GM21528 (cell line): Measurements from ENCODE around the gene PARD3B.

Source experiments
- ATAC-seq: cut with Tn5 transposase; IDR thresholded peaks from one replicate; pipeline ENCODE4 v1.9.1; 2021; ENCODE audit warnings: mild to moderate bottlenecking, moderate library complexity; ENCODE audit not compliant: unreplicated experiment, low FRiP score

The PARD3B gene

GRCh38 chr2:205032093-205032551, 486.8 kb downstream of the PARD3B start:
- no peak for ATAC-seq

GRCh38 chr2:205033431-205033830, 488.2 kb downstream of the PARD3B start:
- no peak for ATAC-seq

GRCh38 chr2:205034034-205034433, 488.8 kb downstream of the PARD3B start:
- ATAC-seq: no peak

GRCh38 chr2:205040323-205040722, 495.0 kb downstream of the PARD3B start:
- ATAC-seq: no peak

GRCh38 chr2:205041472-205042130, 496.3 kb downstream of the PARD3B start:
- ATAC-seq: no peak

GRCh38 chr2:205043285-205043684, 498.0 kb downstream of the PARD3B start:
- no peak for ATAC-seq

- no peak for ATAC-seq
Measured at GRCh38 chr2:205045706-205046105, 500.4 kb downstream of the PARD3B start.

- no peak for ATAC-seq
Measured at GRCh38 chr2:205047273-205047839, 502.1 kb downstream of the PARD3B start.

- no peak for ATAC-seq
Measured at GRCh38 chr2:205051417-205051816, 506.1 kb downstream of the PARD3B start.

- no peak for ATAC-seq
Measured at GRCh38 chr2:205052781-205053180, 507.5 kb downstream of the PARD3B start.

GRCh38 chr2:205053827-205054410, 508.6 kb downstream of the PARD3B start:
- ATAC-seq: no peak

- ATAC-seq: no peak
Measured at GRCh38 chr2:205054789-205055188, 509.5 kb downstream of the PARD3B start.

- no peak for ATAC-seq
Measured at GRCh38 chr2:205055251-205055650, 510.0 kb downstream of the PARD3B start.

- no peak for ATAC-seq
Measured at GRCh38 chr2:205056151-205056561, 510.9 kb downstream of the PARD3B start.

- ATAC-seq: no peak
Measured at GRCh38 chr2:205058409-205058808, 513.1 kb downstream of the PARD3B start.

- no peak for ATAC-seq
Measured at GRCh38 chr2:205060269-205060668, 515.0 kb downstream of the PARD3B start.

GRCh38 chr2:205066081-205066480, 520.8 kb downstream of the PARD3B start:
- no peak for ATAC-seq

GRCh38 chr2:205069928-205070327, 524.7 kb downstream of the PARD3B start:
- ATAC-seq: no peak

- ATAC-seq: no peak
Measured at GRCh38 chr2:205070889-205071288, 525.6 kb downstream of the PARD3B start.

GRCh38 chr2:205073433-205074020, 528.3 kb downstream of the PARD3B start:
- ATAC-seq: no peak

- no peak for ATAC-seq
Measured at GRCh38 chr2:205076405-205076804, 531.1 kb downstream of the PARD3B start.

GRCh38 chr2:205077159-205077558, 531.9 kb downstream of the PARD3B start:
- ATAC-seq: no peak
